GM12878 (cell line): Measurements from ENCODE around the gene TSEN54. TPM values are rescaled to one million over a fixed set of nuclear protein-coding genes. Genes with fewer than 3 reads are reported as not detected.

Experiments
- ATAC-seq: fragments of 200-7000 bp; cut with Tn5 transposase; 3 replicates; pipeline ENCODE4 v1.9.1; 2020; ENCODE audit warnings: mild to moderate bottlenecking, moderate library complexity
- BruUV-seq: library from RNA; stranded (reverse); fragments of 400-500 nt; replicated peaks from 2 replicates; lab custom pipeline; 2021; lab: Mats Ljungman, UMichigan
- CTCF ChIA-PET: fragments of 300-600 bp; sonication (Branson Sonifier 250); formaldehyde crosslinking; extraction: SDS; loops from one replicate; lab custom pipeline; 2021; ENCODE audit warnings: inconsistent platforms; lab: Yijun Ruan, JAX
- POLR2A ChIA-PET: fragments of 350-600 bp; formaldehyde crosslinking; extraction: SDS; loops from one replicate; lab custom pipeline; 2021; ENCODE audit warnings: inconsistent platforms; lab: Charles Lee
- RAD21 ChIA-PET: fragments of 300-600 bp; sonication (Branson Sonifier 250); formaldehyde crosslinking; loops from one replicate; lab custom pipeline; 2023; ENCODE audit warnings: antibody characterized with exemption; ENCODE audit not compliant: unreplicated experiment; lab: Charles Lee
- SMC1A ChIA-PET: fragments of 300-600 bp; sonication (Branson Sonifier 250); formaldehyde crosslinking; loops from one replicate; lab custom pipeline; 2023; ENCODE audit not compliant: unreplicated experiment, uncharacterized antibody; lab: Charles Lee
- DNase-seq: peaks from one replicate; pipeline ENCODE4 v3.0.0-alpha.2; 2011; ENCODE audit warnings: low read depth, low spot score
- FAIRE-seq: peaks from 3 replicates; lab custom pipeline; 2011; peaks lifted over from hg19 to GRCh38; lab: Jason Lieb, UNC
- H2AFZ ChIP-seq: 2 replicates; pipeline ENCODE4 v1.6.0; 2011; ENCODE audit warnings: low read depth, low read length, control low read depth; ENCODE audit not compliant: control insufficient read depth
- H3K27ac ChIP-seq: 2 replicates; pipeline ENCODE4 v1.5.1; 2011; ENCODE audit warnings: control low read depth; ENCODE audit not compliant: control insufficient read depth, insufficient read depth
- H3K27me3 ChIP-seq, 2 experiments: replicated peaks in 1 of 2; 2 replicates each; pipeline versions ENCODE4 v1.6.0 to v1.6.1; 2011; ENCODE audit warnings: low read length in 1 of 2; ENCODE audit not compliant: control insufficient read depth in 2 of 2, insufficient read depth in 2 of 2
- H3K36me3 ChIP-seq, 2 experiments: 2 replicates each; pipeline ENCODE4 v1.5.1; 2011; ENCODE audit warnings: low read length in 1 of 2; ENCODE audit not compliant: control insufficient read depth in 2 of 2, insufficient read depth in 2 of 2
- H3K4me1 ChIP-seq: 2 replicates; pipeline ENCODE4 v1.6.1; 2011; ENCODE audit warnings: mild to moderate bottlenecking, low read length, moderate library complexity, mixed read lengths; ENCODE audit not compliant: control insufficient read depth, insufficient read depth
- H3K4me2 ChIP-seq: 2 replicates; pipeline ENCODE4 v1.6.0; 2011; ENCODE audit warnings: control low read depth; ENCODE audit not compliant: control insufficient read depth, insufficient read depth
- H3K4me3 ChIP-seq: fragments of 200-600 bp; sonication (generic); 2 replicates; pipeline ENCODE4 v1.5.1; 2016
- H3K79me2 ChIP-seq: 2 replicates; pipeline ENCODE4 v1.6.0; 2011; ENCODE audit warnings: low read length; ENCODE audit not compliant: control insufficient read depth, insufficient read depth
- H3K9ac ChIP-seq: 2 replicates; pipeline ENCODE4 v1.8.0; 2011; ENCODE audit warnings: low read length, control low read depth, mixed read lengths; ENCODE audit not compliant: control insufficient read depth, insufficient read depth
- H3K9me3 ChIP-seq: replicated peaks from 3 replicates; pipeline ENCODE4 v1.5.1; 2011; ENCODE audit warnings: mild to moderate bottlenecking, low read length; ENCODE audit not compliant: control insufficient read depth, insufficient read depth
- H4K20me1 ChIP-seq: 2 replicates; pipeline ENCODE4 v1.6.0; 2011; ENCODE audit not compliant: control insufficient read depth, insufficient read depth
- BMI1 ChIP-seq: fragments of 450-650 bp; IDR thresholded peaks from 2 replicates; pipeline ENCODE4 v1.6.1; 2016; ENCODE audit warnings: mild to moderate bottlenecking, moderate library complexity, borderline replicate concordance
- CREM ChIP-seq: IDR thresholded peaks from 2 replicates; pipeline ENCODE4 v1.6.1; 2014; ENCODE audit warnings: antibody characterized with exemption, low read depth
- CUX1 ChIP-seq: IDR thresholded peaks from 2 replicates; pipeline ENCODE4 v1.6.1; 2012; ENCODE audit warnings: improper control_type of control experiment, low read depth, low read length; ENCODE audit not compliant: insufficient replicate concordance
- ETV6 ChIP-seq, 2 experiments: fragments of 450-650 bp in 1 of 2; IDR thresholded peaks in 1 of 2; conservative IDR thresholded peaks in 1 of 2; 2 replicates each; pipeline ENCODE4 v1.6.1; 2014; ENCODE audit warnings: antibody characterized with exemption in 1 of 2, borderline replicate concordance in 1 of 2, low read depth in 1 of 2, mild to moderate bottlenecking in 1 of 2, moderate library complexity in 1 of 2
- FOXK2 ChIP-seq: fragments of 450-650 bp; IDR thresholded peaks from 2 replicates; pipeline ENCODE4 v1.6.1; 2017; ENCODE audit warnings: mild to moderate bottlenecking, moderate library complexity
- HDAC6 ChIP-seq: fragments of 200-600 bp; sonication (generic); IDR thresholded peaks from one replicate; pipeline ENCODE4 v1.8.0; 2017; ENCODE audit warnings: antibody characterized with exemption; ENCODE audit not compliant: unreplicated experiment
- IRF4 ChIP-seq: IDR thresholded peaks from 2 replicates; pipeline ENCODE4 v1.6.1; 2011; ENCODE audit warnings: low read depth, low read length
- MYB ChIP-seq: fragments of 150-350 bp; IDR thresholded peaks from 2 replicates; pipeline ENCODE4 v1.6.1; 2014; ENCODE audit warnings: mild to moderate bottlenecking, low read depth, low read length, borderline replicate concordance
- NKRF ChIP-seq: fragments of 450-650 bp; conservative IDR thresholded peaks from 2 replicates; pipeline ENCODE4 v1.6.1; 2017; ENCODE audit warnings: mild to moderate bottlenecking, moderate library complexity
- NR2F1 ChIP-seq: fragments of 450-650 bp; conservative IDR thresholded peaks from 2 replicates; pipeline ENCODE4 v1.6.1; 2017; ENCODE audit warnings: mild to moderate bottlenecking
- NRF1 ChIP-seq: conservative IDR thresholded peaks from 2 replicates; pipeline ENCODE4 v1.6.1; 2011; ENCODE audit warnings: mild to moderate bottlenecking, low read depth, low read length, improper control_type of control experiment
- SREBF1 ChIP-seq: IDR thresholded peaks from 2 replicates; pipeline ENCODE4 v1.6.1; 2012; ENCODE audit warnings: mild to moderate bottlenecking, low read length
- TBL1XR1 ChIP-seq: IDR thresholded peaks from 2 replicates; pipeline ENCODE4 v1.6.1; 2012; ENCODE audit warnings: low read depth, low read length, improper control_type of control experiment
- USF1 ChIP-seq: IDR thresholded peaks from 2 replicates; pipeline ENCODE4 v1.6.1; 2011; ENCODE audit warnings: borderline replicate concordance, low read depth, mild to moderate bottlenecking, moderate library complexity, mixed read lengths, low read length; ENCODE audit not compliant: insufficient read depth; ENCODE audit errors: extremely low read length
- ZNF274 ChIP-seq: IDR thresholded peaks from one replicate; pipeline ENCODE4 v1.8.0; 2011; ENCODE audit not compliant: insufficient read length, insufficient read depth
- ZZZ3 ChIP-seq: IDR thresholded peaks from 2 replicates; pipeline ENCODE4 v1.6.1; 2011; ENCODE audit warnings: low read depth; ENCODE audit not compliant: control insufficient read depth, insufficient read length
- WGBS: methylation state at CpG from one replicate; pipeline ENCODE4 v1.1.6; 2016; ENCODE audit warnings: low lambda C conversion rate; ENCODE audit not compliant: insufficient replicate concordance, insufficient coverage; ENCODE audit errors: missing lambda C conversion rate; 5-methylcytosine and 5-hydroxymethylcytosine counted together
- in situ Hi-C: fragments of 300-500 bp; cut with MboI; formaldehyde crosslinking; loops from 9 replicates; pipeline ENCODE4 v1.14.3; 2018; ENCODE audit warnings: mixed read lengths
- intact Hi-C: fragments of 100-400 bp; cut with micrococcal nuclease; formaldehyde crosslinking; loops from one replicate; pipeline ENCODE4 v1.14.2; 2022; ENCODE audit not compliant: unreplicated experiment
- polyA plus RNA-seq, 11 experiments: library from polyadenylated mRNA; depleted of rRNA in 4 of 11; unstranded in 6 of 11; stranded (reverse) in 5 of 11; fragments of >200 nt; fragmentation: Nextera tagmentation in 4 of 11; fragmentation: Illumina TruSeq in 1 of 11; extraction: Ambion mirVana in 4 of 11; extraction: Trizol in 1 of 11; gene quantifications; 1 replicate in 1 of 11; 2 replicates in 10 of 11; pipeline versions ENCODE4 v1.2.1 to v1.2.3, GENCODE V29; 2011 to 2016; ENCODE audit warnings: inconsistent platforms in 2 of 11, missing spikeins in 2 of 11, low read depth in 1 of 11
- total RNA-seq, 4 experiments: library from RNA; depleted of rRNA in 3 of 4; stranded (reverse); fragments of >200 nt in 3 of 4; fragmentation: Illumina TruSeq in 1 of 4; extraction: Trizol in 1 of 4; gene quantifications; 2 replicates each; pipeline versions ENCODE4 v1.2.1 to v1.2.3, GENCODE V29; 2013 to 2021

The TSEN54 gene
- total and polyA plus RNA-seq, 10 of the 15 experiments (the other 5 are each of a cell fraction or from before 2014, with no cell fraction given) = 7.1 to 48.0 (median 41.1) TPM

GRCh38 chr17:75544250-75544649, 27.9 kb downstream of the TSEN54 start:
- no peak overlapping the region for H3K9ac ChIP-seq
- no peak for DNase-seq
- no peaks in the 10 kb centered on the region for H3K9me3 ChIP-seq
- H3K27ac ChIP-seq = no peak overlapping the region
- H3K36me3 ChIP-seq = no peaks in the 10 kb centered on the region
- WGBS = 60% methylated on average over 8 of the region's 8 CpGs
- intact Hi-C loops (no loop called here), in situ Hi-C loops (no loop called here)
- H3K4me2 ChIP-seq = no peak overlapping the region
- TF ChIP-seq TBL1XR1 (no peak), NKRF (no peak), FOXK2 (no peak), ETV6 (conservative IDR thresholded peaks at IDR 0.05 in 1 of 2, IDR thresholded peaks at IDR 0.05 in 1 of 2; ENCODE audit: borderline replicate concordance in 1 of 2, low read depth in 1 of 2) (no peak), MYB (no peak), USF1 (no peak), HDAC6 (no peak), ZZZ3 (no peak), BMI1 (no peak), CREM (no peak), CUX1 (no peak), NR2F1 (no peak), NRF1 (no peak), IRF4 (no peak), ZNF274 (no peak), SREBF1 (no peak)
- RAD21 ChIA-PET = no interaction called here
- POLR2A ChIA-PET = no interaction called here
- no peaks in the 10 kb centered on the region for H3K4me1 ChIP-seq
- ATAC-seq = no peak
- no peak for FAIRE-seq
- H3K27me3 ChIP-seq = no peaks in the 10 kb centered on the region
- BruUV-seq = no TSS peak
- SMC1A ChIA-PET = interaction anchor here (0.9 kb wide), 1 partner anchor 88 kb away, joined by 3 read pairs; the partner anchor contains the start of gene TMEM94
- no peak overlapping the region for H3K4me3 ChIP-seq
- CTCF ChIA-PET = interaction anchor here (0.5 kb wide), 1 partner anchor 135 kb away, joined by 3 read pairs; no protein-coding TSS in a partner anchor
- no peaks in the 10 kb centered on the region for H4K20me1 ChIP-seq
- H3K79me2 ChIP-seq = no peaks in the 10 kb centered on the region
- no peak overlapping the region for H2AFZ ChIP-seq
